Thyroid gland (tissue), 4 donors: Measurements from ENCODE around the gene ARF5.

Experiments
- CTCF ChIP-seq, 6 experiments: fragments of 200-600 bp in 3 of 6; fragments of 450-650 bp in 3 of 6; sonication (generic) in 3 of 6; IDR thresholded peaks; one replicate each; pipeline ENCODE4 v1.5.1; 2016 to 2019; ENCODE audit warnings: antibody characterized with exemption in 6 of 6, mild to moderate bottlenecking in 2 of 6, inconsistent platforms in 1 of 6, moderate library complexity in 1 of 6
- POLR2A ChIP-seq, 2 donors: fragments of 450-650 bp; IDR thresholded peaks; one replicate each; pipeline ENCODE4 v1.6.1; 2017; ENCODE audit warnings: antibody characterized with exemption in 2 of 2, mild to moderate bottlenecking in 2 of 2, moderate library complexity in 1 of 2

DNA sequence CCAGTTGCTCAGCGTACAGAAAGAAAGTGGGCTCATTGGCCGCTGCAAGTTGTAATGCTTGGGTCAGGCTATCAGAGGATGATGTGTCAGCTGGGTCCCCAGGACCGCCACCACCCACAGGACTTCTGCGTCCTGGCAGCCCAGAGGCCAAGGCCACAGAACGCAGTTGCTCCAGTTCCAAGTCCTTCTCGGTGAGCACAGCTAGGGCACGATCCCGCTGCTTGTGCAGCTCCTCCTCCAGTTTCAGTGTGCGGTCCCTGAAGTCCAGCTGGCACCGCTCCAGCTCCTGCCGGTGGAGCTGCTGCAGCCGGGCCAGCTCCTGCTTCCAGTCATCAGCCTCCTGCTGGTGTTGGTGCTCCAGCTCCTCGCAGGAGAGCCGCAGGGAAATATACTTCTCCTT is 5.8 kb upstream of the ARF5 start:
- TF ChIP-seq CTCF (IDR thresholded peaks at IDR 0.05) (no peak), POLR2A (IDR thresholded peaks at IDR 0.05) (no peak)
